SU-DHL-6 (cell line): ENCODE results near the gene MYBPH.

Experiments
- H2AFZ ChIP-seq: fragments of 200-600 bp; sonication (generic); 2 replicates; pipeline ENCODE4 v1.6.1; 2014; ENCODE audit warnings: low read depth, mild to moderate bottlenecking, moderate library complexity, mixed read lengths, antibody characterized with exemption, low read length; ENCODE audit not compliant: severe bottlenecking
- H3F3A ChIP-seq: fragments of 200-600 bp; shearing (Covaris generic); 2 replicates; pipeline ENCODE4 v1.6.0; 2016; ENCODE audit warnings: antibody characterized with exemption, mild to moderate bottlenecking; ENCODE audit not compliant: insufficient read depth
- H3K27ac ChIP-seq: fragments of 200-600 bp; sonication (generic); 2 replicates; pipeline ENCODE4 v1.5.1; 2016; ENCODE audit warnings: low read depth, mild to moderate bottlenecking, low read length, moderate library complexity, mixed read lengths
- H3K27me3 ChIP-seq: fragments of 200-600 bp; sonication (generic), shearing (Covaris generic); 2 replicates; pipeline ENCODE4 v1.6.0; 2014; ENCODE audit warnings: mild to moderate bottlenecking, low read length
- H3K36me3 ChIP-seq: fragments of 200-600 bp; sonication (generic); 2 replicates; pipeline ENCODE4 v1.6.1; 2014; ENCODE audit warnings: mild to moderate bottlenecking, low read length, mixed read lengths
- H3K4me2 ChIP-seq: fragments of 300-600, 200-600 bp; shearing (Covaris generic), sonication (generic); 2 replicates; pipeline ENCODE4 v1.6.0; 2014; ENCODE audit warnings: low read length, low read depth, mild to moderate bottlenecking; ENCODE audit not compliant: poor library complexity, severe bottlenecking
- H3K4me3 ChIP-seq: fragments of 200-600 bp; sonication (generic); 2 replicates; pipeline ENCODE4 v1.5.1; 2014; ENCODE audit warnings: antibody characterized with exemption, low read length, mild to moderate bottlenecking, mixed read lengths; ENCODE audit not compliant: insufficient read depth, poor library complexity, severe bottlenecking
- H3K79me2 ChIP-seq: fragments of 200-600 bp; sonication (generic); 2 replicates; pipeline ENCODE4 v1.6.1; 2014; ENCODE audit warnings: mild to moderate bottlenecking, low read length, moderate library complexity; ENCODE audit not compliant: insufficient read depth
- H3K9ac ChIP-seq: fragments of 200-600 bp; sonication (generic); 2 replicates; pipeline ENCODE4 v1.7.0; 2014; ENCODE audit warnings: mild to moderate bottlenecking, low read length
- H3K9me2 ChIP-seq: fragments of 200-600 bp; sonication (generic); replicated peaks from 2 replicates; pipeline ENCODE4 v1.6.1; 2014; ENCODE audit warnings: low read length; ENCODE audit not compliant: insufficient read depth
- H3K9me3 ChIP-seq: fragments of 200-600 bp; sonication (generic); 2 replicates; pipeline ENCODE4 v1.6.1; 2014; ENCODE audit warnings: low read length, mixed read lengths; ENCODE audit not compliant: insufficient read depth
- H4K20me1 ChIP-seq: fragments of 200-600 bp; sonication (generic); 2 replicates; pipeline ENCODE4 v1.6.1; 2014; ENCODE audit warnings: low read depth, mild to moderate bottlenecking, antibody characterized with exemption, low read length, moderate library complexity, mixed read lengths
- CTCF ChIP-seq: fragments of 200-600 bp; sonication (generic); IDR thresholded peaks from one replicate; pipeline ENCODE4 v1.5.1; 2017; ENCODE audit warnings: antibody characterized with exemption, mild to moderate bottlenecking, low read length, moderate library complexity; ENCODE audit not compliant: insufficient read depth, poor library complexity, severe bottlenecking
- EZH2phosphoT487 ChIP-seq: fragments of 200-600 bp; sonication (generic), shearing (Covaris generic); conservative IDR thresholded peaks from 2 replicates; pipeline ENCODE4 v1.6.1; 2018; ENCODE audit warnings: mild to moderate bottlenecking, antibody characterized with exemption, low read length, moderate library complexity, mixed read lengths

Gene MYBPH

GRCh38 chr1:203196371-203196770, 20.7 kb upstream of the MYBPH start:
- Histone ChIP-seq H3K27ac (no peak overlapping the region), H3F3A (no peaks in the 10 kb centered on the region), H3K27me3 (no peaks in the 10 kb centered on the region), H3K9me3 (no peaks in the 10 kb centered on the region), H3K36me3 (no peaks in the 10 kb centered on the region), H4K20me1 (no peaks in the 10 kb centered on the region), H2AFZ (no peak overlapping the region), H3K9ac (no peak overlapping the region), H3K79me2 (no peaks in the 10 kb centered on the region), H3K9me2 (no peaks in the 10 kb centered on the region), H3K4me3 (no peak overlapping the region), H3K4me2 (no peak overlapping the region)
- TF ChIP-seq CTCF = no peak
- TF ChIP-seq EZH2phosphoT487 = no peak

- Histone ChIP-seq H2AFZ (no peak overlapping the region), H3K4me3 (no peak overlapping the region), H3K9me2 (no peaks in the 10 kb centered on the region), H3K9ac (no peak overlapping the region), H3K9me3 (no peaks in the 10 kb centered on the region), H3K27ac (no peak overlapping the region), H4K20me1 (no peaks in the 10 kb centered on the region), H3K4me2 (no peak overlapping the region), H3F3A (no peaks in the 10 kb centered on the region), H3K27me3 (no peaks in the 10 kb centered on the region), H3K36me3 (no peaks in the 10 kb centered on the region), H3K79me2 (no peaks in the 10 kb centered on the region)
- no peak for TF ChIP-seq CTCF
- TF ChIP-seq EZH2phosphoT487 = no peak
Measured at GRCh38 chr1:203190949-203191348, 15.3 kb upstream of the MYBPH start.

- Histone ChIP-seq H3K4me2 (no peak overlapping the region), H3K36me3 (no peaks in the 10 kb centered on the region), H3K79me2 (no peaks in the 10 kb centered on the region), H3K9ac (no peak overlapping the region), H3K9me2 (no peaks in the 10 kb centered on the region), H3F3A (no peaks in the 10 kb centered on the region), H2AFZ (no peak overlapping the region), H4K20me1 (no peaks in the 10 kb centered on the region), H3K27ac (no peak overlapping the region), H3K27me3 (no peaks in the 10 kb centered on the region), H3K9me3 (no peaks in the 10 kb centered on the region), H3K4me3 (no peak overlapping the region)
- TF ChIP-seq EZH2phosphoT487 (no peak), CTCF (no peak)
Measured at GRCh38 chr1:203189951-203190352, 14.3 kb upstream of the MYBPH start.
